GM18499 (cell line): ENCODE measurements around the gene TRABD2B.

Experiments used
- ATAC-seq: cut with Tn5 transposase; IDR thresholded peaks from one replicate; pipeline ENCODE4 v1.9.1; 2021; ENCODE audit warnings: moderate number of reproducible peaks; ENCODE audit not compliant: insufficient read depth, unreplicated experiment

The TRABD2B gene

DNA sequence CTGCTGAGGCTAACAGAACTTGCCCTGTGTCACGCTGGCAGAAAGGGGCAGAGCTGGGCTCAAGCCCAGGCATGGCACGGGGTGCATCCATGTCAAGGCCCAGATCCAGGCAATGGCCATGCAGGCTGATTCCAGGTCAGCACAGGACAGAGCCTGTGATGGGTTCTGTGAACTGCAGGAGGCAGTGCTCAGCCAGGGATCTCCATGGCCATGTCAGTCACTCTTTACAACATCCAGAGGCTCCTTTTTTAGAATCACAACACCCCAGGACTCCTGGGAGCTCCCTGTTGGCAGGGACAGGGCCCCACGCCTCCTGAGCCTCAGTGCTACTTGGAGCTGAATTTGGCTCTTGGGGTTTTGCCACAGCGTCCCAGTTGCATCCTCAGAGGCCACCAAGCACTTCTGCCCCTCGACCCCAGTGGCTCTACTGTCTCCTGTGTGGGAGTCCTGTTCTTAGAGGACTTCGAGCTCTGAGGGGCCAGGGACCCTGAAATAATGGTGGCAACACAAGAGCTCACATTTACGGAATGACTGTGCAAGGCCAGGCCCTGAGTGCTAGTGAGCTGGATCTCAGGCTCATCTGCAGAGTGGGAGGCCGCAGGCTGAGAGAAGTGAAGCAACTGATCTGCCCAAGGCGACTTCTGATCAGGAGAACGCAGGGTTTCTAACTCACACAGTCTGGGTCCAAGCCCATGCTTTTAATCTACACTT lies 211.5 kb downstream of the TRABD2B start:
- no peak for ATAC-seq

DNA sequence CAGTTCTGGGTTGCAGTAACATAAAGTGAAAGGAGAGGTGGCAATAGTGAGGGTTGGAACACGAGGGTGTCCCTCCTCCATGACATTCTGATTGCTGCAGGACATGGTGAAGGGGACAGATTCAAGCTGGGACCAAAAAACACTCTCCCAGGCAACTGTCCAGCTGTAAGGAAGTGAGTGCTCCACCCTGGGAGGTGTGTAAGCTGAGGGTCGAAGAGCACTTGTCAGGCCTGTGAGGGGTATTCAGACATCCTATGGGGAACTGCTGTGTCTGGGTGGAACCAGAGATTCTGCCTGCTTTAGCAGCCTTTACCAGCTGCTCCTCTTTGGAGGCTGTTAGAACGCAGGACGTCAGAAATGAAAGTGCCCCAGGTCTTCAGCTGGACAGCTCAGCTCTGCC lies 212.1 kb downstream of the TRABD2B start:
- ATAC-seq: no peak

DNA sequence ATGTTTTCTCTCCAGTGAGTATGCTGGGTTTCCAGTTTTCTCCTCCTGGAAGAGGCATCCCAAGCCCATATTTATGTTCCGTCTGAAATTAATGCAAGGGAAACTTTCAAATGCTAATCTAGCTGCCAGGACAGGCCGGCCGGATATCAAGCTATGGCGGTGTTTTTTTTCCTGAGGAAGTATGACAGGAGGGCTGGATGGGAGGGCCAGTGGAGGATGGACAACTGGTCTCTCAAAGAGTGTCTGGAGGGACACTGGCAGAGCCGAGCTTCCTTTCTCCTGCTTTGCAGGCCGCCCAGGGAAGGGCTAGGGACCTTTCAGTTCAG lies 212.7 kb downstream of the TRABD2B start:
- ATAC-seq: no peak

DNA sequence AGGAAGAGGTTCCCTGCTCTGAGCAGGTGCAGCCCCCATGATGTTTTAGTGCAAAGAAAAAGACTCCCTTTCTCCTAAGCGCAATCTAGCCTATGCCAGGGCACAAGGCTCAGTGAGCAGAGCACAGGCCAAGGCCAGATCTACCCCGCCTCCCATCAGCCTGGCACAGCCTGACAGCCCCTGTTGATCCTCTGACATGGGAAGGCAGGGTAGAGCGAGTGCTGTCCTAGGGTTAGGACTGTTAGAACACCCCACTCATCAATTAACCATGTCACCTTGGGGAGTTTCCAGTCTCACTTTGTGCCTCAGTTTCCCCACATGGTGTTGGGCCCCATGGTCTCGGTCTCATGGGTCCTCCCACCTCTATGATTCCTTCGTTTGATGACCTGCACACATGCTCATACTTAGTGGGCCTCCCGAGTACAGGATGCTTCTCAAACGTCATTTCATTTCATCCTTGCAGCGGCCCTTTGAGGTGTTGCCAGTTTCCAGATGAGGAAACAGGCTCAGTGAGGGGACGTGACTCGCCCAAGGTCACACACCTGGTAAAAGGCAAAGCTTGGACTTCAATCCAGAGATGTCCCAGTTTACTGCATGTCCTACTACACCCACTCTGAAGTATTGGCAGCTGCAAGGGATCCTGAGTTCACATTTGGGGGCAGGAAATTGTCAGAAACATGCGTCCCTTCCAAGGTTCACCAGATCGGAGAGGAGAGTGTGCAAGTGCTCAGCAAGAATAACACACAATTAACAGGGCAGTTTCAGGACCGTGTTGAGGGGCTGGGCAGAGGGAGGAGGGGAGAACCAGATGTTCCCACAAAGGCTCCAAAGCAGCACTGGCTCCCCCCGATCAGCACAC lies 213.3 kb downstream of the TRABD2B start:
- no peak for ATAC-seq

DNA sequence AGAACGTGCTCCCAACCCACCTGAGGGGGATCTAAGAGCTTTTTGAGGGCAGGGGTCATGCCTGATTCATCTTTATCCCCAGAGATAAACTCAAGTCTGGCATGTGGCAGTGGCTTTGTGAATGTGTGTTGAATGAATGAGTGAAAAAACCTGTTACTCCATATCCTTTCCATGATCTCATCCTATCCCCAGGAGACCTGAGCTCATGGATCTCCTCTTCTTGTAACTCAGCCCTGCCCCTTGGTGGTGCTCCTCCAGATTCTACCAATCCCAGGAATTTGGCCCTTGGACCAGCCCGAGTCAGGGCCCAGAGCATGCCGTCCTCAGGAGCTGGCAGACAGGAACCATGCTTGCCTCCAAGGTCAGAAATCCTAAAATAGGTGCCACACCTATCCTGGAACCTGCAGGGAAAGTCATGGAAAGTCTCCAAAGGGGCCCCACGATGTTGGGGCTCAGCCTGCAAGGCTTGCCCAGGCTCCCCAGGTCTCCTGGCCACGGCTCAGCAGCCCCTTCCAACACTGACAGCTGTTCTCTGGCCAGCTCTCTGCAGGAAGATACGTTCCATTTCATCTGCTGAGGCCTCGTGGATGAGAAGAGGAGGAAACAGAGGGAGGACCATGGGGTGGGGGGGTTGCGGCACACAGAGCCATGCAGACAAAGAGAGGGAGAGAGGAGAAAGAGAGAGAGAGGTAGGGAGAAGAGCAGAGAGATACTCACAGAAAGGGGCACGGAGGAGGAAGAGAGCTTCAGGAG lies 214.6 kb downstream of the TRABD2B start:
- ATAC-seq: no peak

DNA sequence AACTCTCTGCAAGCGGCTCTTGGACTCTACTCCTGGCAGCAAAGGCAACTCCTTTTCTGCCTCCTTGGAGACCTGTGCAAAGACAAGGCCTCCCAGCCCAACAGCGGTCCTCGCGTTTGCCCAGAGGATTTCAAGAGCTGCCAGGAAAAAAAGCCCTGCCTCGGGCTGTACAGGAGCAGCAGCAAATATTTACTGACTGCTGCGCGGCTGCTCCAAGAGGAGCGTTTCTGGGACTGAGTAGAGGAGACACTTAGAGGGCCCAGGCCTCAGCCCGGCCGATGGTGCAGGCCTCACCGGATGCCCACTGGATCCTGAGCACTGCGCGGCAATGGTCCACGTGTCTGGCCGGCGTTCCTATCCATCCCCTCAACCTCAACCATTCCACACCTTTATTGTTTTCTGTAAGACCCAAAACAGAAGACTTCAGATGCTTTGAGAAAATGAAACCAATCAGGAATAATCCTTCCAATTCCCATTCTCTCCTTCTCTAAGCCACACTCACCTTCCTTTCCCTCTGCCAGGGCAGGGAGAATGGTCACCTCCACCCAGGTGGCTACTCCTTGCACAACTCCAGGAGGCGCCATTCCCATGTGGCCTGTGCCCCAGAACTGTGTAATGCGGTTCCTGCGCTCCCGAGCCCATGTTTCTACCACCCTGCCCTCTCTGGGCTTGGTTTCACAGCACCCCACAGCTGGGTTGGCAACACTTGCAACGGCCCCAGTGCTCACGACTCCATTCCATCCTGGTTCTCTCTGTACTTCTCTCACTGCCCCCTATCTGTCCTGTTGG lies 215.8 kb downstream of the TRABD2B start:
- ATAC-seq: no peak

DNA sequence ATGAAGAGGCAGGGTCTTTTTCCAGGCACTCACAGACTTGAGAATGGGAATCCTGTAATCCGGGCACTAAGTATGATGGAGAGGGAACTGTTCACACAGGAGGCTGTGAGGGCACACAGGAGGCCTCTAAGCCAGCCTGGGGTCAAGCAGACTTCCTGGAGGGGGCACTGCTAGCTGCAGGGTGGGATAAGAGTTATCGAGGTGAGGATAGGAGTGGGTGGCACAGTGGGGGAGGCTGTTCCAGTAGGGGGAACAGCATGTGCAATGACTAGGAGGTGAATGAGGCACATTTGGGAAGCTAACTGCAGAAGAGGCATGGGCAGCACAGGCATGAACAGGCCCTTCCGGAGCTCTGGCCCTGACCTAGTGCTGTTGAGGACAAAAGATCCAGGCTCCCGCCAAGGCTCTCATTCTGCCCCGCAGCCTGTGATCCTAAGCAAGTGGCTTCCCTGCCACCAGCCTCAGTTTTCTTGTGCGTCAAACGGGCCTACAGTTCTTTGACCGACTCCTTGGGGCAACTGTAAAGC lies 216.7 kb downstream of the TRABD2B start:
- ATAC-seq: no peak

DNA sequence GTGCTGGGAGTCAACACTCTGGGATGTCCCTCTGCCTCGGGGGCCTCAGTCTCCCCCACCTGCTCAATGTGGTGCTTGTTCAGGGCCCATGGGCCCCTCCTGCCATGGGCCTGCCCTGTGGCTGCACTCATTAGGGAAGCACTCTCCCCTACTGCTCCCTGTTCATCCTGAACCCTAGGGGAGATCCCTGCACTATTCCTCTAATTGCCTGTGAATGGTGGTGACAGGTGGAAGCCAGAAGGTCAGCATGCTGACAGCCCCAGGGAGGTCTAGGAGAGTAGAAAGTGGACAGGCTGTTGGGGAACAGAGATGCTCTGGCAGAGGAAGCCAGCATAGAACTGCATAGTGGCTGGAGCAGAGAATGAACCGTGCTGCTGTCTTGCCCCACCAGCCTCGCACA lies 217.6 kb downstream of the TRABD2B start:
- no peak for ATAC-seq

DNA sequence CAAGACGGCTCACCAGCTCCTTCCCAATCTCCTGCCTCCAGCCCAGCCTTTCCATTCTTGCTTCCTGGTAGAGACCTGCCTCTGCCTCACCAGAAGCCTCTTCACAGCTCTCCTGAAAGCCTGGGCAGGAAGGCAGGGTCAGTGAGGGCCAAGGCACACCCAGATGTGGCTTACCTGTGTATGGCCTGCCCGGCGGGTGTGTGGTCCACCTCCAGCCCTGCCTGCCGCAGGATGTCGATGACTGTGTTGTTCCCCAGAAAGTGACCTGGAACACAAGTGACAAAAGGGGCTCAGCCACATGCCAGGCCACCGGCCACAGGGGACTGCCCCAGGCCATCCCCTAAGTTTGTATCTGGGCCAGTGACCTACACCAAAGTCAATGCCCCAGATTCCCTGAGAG lies 218.9 kb downstream of the TRABD2B start:
- ATAC-seq: no peak

DNA sequence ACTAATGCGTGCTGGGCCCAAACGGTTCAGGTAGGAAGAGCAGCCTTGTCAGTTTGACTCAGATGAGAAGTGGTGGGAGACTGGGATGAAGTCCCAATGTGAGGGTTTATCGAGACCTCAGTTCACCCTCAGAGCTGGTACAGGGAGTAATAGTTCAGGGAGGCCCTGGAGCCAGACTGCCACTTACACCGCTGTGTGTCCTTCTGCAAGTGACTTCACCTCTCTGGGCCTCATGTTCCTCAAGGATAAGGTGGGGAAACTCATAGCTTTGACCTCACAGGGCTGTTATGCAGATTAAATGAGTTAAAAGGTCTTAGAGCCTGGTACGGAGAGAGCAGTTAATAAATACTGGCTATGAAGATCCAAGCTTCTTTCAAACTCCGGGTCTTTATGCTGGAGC lies 219.9 kb downstream of the TRABD2B start:
- ATAC-seq: no peak

DNA sequence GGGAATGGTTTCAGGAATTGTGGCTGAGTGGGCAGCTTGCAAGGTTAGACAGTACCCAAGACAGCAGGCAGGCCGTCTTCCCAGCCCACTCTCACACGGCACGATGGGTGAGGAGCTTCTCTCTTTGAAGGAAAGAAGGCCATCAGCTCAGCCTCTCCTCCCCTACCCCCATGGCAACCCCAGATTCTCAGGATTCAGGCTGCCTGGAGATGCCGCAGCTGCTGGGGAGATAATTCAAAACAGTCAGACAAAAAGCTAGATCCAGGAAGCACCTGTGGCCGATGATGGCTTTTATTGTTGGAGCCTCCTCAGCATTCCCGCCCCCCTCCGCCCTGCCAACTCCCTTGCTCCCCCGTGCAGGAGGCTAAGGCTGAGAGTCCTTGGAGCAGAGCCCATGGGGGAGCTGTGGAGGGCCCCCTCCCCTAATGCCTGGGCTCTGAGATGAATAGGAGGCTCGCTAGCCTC lies 220.5 kb downstream of the TRABD2B start:
- ATAC-seq: no peak

DNA sequence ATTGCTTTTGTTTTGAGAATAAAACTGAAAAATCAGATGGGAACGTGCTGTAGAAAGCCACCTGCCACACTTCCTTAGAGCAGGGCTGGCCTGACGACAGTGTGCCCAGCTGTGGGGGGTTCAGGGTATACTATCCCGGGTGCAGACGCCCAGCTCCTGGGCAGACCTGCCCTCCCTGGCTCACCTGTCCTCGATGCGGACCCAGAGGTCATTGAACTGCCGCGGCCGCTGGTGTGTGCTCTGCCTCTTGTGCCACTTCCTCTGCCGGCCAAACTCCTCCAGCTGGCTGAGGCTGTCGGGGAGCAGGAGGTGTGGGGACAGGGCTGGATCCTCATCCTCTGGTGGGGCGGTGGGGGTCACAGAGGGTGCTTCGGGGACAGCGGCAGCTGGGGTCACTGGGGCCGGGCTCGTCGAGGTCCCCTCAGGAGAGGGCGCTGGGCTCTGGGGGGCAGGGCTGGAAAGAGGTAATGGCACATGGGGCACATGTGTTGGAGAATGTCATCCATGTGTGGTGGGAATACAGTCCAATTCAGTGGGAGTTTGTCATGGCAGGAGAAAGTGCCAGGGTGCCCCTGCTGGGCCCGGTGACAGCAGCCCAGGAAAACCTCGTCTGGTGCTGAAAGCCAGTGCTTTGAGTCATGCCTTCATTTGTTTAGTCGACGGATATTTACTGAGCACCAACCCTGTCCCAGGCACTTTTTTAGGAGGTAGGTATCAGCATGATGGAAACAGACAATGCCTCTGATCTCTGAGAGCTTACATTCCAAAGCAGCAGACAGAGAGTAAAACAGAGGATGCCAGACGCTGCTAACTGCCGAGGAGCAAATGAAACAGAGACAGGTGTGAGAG lies 222.0 kb downstream of the TRABD2B start:
- ATAC-seq: no peak

DNA sequence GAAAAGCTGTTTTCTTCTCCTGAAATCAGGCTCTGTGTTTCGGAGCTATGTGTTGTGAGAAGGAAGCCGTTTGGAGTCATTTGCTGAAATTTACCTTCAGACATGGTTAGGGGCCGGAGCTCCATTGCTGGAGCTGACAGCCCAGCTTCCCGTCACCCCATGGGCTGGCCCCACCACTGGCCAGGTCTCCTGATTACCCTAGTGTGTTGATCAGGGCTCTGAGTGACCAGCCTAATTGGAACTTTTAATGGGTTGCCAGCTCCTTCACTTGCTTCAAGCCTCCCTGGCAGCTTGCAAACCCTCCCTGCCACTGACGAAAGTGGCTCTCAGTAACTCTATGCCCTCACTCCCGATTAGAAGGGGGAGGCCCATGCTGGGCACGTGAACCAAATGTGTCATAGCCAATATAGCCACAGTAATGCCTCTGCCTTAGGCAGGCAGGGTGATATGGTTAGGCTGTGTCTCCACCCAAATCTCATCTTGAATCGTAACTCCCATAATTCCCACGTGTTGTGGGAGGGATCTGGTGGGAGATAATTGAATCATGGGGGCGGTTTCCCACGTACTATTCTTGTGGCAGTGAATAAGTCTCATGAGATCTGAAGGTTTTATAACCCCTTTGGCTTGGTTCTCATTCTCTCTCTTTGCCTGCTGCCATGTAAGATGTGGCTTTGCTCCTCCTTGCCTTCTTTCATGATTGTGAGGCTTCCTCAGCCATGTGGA lies 224.1 kb downstream of the TRABD2B start:
- ATAC-seq: no peak

DNA sequence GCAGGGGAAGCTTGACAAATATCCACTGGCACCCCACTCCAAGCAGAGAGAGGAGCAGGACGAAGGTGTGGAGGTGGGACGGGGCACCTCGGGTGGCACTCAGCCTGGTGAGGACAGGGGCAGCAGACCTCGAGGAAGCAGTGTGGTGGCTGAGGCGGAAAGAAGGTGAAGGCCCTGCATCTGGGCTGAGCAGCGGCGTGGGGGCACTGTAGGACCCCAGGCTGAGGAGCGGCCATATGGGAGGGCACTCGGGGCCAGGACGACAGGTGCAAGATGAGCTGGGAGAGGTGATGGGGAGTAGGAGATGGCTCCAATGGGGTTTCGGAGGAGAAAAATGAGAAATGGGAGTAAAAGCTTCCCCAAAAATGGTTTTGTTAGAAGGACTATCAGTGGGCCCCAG lies 224.9 kb downstream of the TRABD2B start:
- ATAC-seq: no peak

DNA sequence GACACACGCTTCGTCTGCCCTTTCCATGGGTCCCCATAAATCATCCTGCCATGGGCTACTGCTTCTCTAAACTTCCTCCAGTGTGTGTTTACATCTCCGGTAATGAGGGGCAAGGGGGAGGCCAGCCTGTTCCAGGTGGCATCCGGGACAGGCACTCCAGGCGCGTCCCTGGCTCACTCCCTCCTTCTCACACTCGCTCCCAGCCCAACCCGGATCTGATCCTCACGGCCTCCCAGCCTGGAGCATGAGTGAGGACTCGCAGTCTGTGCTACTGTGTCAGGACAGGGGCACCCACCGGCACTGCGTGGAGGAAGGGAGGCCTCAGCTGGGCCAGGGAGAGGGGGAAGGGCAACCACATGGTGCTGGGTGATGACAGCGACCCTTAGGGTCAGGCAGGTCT lies 225.4 kb downstream of the TRABD2B start:
- ATAC-seq: no peak

DNA sequence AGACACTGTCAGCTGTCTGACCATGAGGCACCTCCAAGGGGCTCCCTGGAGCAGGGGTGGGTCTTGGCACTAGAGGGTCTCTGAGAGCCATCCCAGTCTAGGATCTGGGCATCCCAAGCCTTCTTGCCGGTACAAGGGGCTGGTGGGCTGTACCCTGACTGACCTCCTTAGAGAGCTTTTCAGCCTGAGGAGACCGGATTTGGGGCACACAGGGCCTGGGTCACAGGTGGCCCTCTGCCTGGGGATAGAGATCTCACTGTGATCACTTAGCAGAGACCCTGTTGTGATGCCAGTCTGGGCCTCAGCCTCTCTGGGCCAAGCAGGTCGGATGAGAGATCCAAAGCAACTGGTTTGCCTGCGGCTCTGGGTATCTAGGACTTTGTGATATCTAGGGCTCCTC lies 227.2 kb downstream of the TRABD2B start:
- no peak for ATAC-seq

DNA sequence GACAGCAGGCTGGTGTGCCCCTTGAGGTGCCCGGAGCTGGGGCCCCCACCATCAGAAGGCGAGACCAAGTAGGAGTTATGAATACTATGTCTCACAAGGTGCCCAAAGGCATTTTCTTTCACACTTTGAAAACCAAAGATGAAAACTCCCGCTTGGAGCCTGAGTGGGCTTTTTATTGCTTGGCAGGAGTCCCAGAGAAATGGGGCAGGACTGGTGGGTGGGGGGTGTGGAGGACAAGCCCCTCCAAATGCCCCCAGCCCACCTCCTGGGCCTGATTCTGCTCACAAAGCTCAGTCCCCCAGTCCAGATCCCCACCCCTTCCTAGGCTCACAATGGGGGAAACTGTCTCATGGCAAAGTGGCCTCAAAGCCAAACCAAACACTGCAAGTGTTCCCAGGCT lies 227.9 kb downstream of the TRABD2B start:
- ATAC-seq: no peak

DNA sequence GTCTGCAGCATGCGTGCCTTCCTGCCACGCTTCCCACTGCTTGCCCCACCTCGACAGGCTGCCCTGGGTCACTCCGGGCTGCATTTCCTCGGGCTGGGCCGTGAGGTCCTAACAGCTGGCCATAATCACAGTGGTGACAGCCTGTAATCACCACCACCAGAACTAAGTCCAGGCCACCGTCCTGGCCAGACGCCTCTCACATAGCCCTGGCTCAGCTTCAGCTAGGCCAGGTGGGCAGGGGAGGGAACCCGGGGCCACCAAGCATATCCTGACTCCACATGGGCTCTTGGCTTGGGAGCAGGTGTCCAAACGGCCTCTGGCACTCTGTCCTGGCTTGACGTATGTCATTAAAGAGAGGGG lies 229.5 kb downstream of the TRABD2B start:
- no peak for ATAC-seq
